Prostate gland (tissue), 2 donors: ENCODE measurements around the gene ST7. TPM values are rescaled to one million over a fixed set of nuclear protein-coding genes. Genes with fewer than 3 reads are reported as not detected.

ENCODE experiments used
- DNase-seq: peaks from one replicate; pipeline ENCODE4 v3.0.0-alpha.2; 2019; ENCODE audit warnings: low spot score
- H3K27ac ChIP-seq, 2 donors: fragments of 200-600 bp; sonication (generic); 2 replicates each; pipeline ENCODE4 v1.5.1; 2017 to 2019
- H3K27me3 ChIP-seq: fragments of 200-600 bp; sonication (generic); replicated peaks from 2 replicates; pipeline ENCODE4 v1.5.1; 2019; ENCODE audit not compliant: insufficient read depth
- H3K36me3 ChIP-seq, 2 donors: fragments of 200-600 bp; sonication (generic); 1 replicate in 1 of 2; 2 replicates in 1 of 2; pipeline versions ENCODE4 v1.5.1 to v1.8.1; 2017 to 2019
- H3K4me1 ChIP-seq: fragments of 200-600 bp; sonication (generic); replicated peaks from 2 replicates; pipeline ENCODE4 v1.5.1; 2019
- H3K4me3 ChIP-seq, 2 donors: fragments of 200-600 bp; sonication (generic); 2 replicates each; pipeline ENCODE4 v1.5.1; 2017 to 2019
- H3K9me3 ChIP-seq: fragments of 200-600 bp; sonication (generic); 2 replicates; pipeline ENCODE4 v1.5.1; 2017
- POLR2A ChIP-seq: fragments of 450-650 bp; IDR thresholded peaks from one replicate; pipeline ENCODE4 v1.6.1; 2016; ENCODE audit warnings: antibody characterized with exemption, mild to moderate bottlenecking
- POLR2AphosphoS5 ChIP-seq: sonication (generic); formaldehyde crosslinking; IDR thresholded peaks from one replicate; pipeline ENCODE4 v1.6.1; 2017; ENCODE audit warnings: antibody characterized with exemption
- WGBS: methylation state at CpG from one replicate; pipeline ENCODE4 v1.1.5; 2018; 5-methylcytosine and 5-hydroxymethylcytosine counted together
- intact Hi-C: fragments of 100-400 bp; cut with DNase I; formaldehyde crosslinking; loops from one replicate; pipeline ENCODE4 v1.14.2; 2022
- total RNA-seq, 2 donors: library from RNA; depleted of rRNA; stranded (reverse); fragments of >200 nt; gene quantifications; one replicate each; pipeline ENCODE4 v1.1.0, GENCODE V29; 2016
- TF ChIP-seq, protein P1 (sequence below), 4 experiments: fragments of 200-600 bp in 2 of 4; fragments of 450-650 bp in 2 of 4; sonication (generic) in 2 of 4; IDR thresholded peaks; 1 replicate in 3 of 4; 2 replicates in 1 of 4; pipeline ENCODE4 v1.5.1; 2016 to 2019; ENCODE audit warnings: antibody characterized with exemption in 4 of 4, mild to moderate bottlenecking in 2 of 4, moderate library complexity in 2 of 4

The ST7 gene
- total RNA-seq, 2 donors from 2014 or later: 18.7 to 27.5 TPM

- Histone ChIP-seq H3K27ac (no peak overlapping the region), H3K4me1 (no peaks in the 10 kb centered on the region), H3K4me3 (no peak overlapping the region), H3K9me3 (no peaks in the 10 kb centered on the region), H3K27me3 (no peaks in the 10 kb centered on the region), H3K36me3 (no peaks in the 10 kb centered on the region)
- intact Hi-C loops: no loop called here
- no peak for DNase-seq
- no peak for TF ChIP-seq POLR2A
- TF ChIP-seq, protein P1, sequence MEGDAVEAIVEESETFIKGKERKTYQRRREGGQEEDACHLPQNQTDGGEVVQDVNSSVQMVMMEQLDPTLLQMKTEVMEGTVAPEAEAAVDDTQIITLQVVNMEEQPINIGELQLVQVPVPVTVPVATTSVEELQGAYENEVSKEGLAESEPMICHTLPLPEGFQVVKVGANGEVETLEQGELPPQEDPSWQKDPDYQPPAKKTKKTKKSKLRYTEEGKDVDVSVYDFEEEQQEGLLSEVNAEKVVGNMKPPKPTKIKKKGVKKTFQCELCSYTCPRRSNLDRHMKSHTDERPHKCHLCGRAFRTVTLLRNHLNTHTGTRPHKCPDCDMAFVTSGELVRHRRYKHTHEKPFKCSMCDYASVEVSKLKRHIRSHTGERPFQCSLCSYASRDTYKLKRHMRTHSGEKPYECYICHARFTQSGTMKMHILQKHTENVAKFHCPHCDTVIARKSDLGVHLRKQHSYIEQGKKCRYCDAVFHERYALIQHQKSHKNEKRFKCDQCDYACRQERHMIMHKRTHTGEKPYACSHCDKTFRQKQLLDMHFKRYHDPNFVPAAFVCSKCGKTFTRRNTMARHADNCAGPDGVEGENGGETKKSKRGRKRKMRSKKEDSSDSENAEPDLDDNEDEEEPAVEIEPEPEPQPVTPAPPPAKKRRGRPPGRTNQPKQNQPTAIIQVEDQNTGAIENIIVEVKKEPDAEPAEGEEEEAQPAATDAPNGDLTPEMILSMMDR (IDR thresholded peaks at IDR 0.05): no peak
- TF ChIP-seq POLR2AphosphoS5: no peak
Observed at GRCh38 chr7:116963234-116963633, 9.9 kb downstream of the ST7 start.

DNA sequence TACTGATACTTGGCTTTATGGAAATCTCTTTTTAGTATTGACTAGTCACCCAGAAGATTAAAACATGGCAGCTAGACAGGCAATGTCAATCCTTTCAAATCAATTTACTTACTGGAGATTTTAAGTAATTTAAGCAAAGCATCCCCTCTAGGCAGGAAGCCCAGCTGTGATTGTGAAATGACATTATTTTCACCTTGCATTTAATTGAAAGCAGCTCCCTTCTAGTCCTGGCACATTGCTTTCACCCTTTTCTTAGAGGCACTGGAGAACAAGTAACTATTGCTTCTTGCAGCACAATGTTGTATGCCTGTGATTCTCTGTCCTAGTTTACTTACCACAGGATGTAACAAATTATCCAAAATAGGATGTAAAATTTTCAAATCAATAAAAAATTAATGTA, 13.3 kb downstream of the ST7 start:
- no peaks in the 10 kb centered on the region for H3K27me3 ChIP-seq
- no peak overlapping the region for H3K4me3 ChIP-seq
- intact Hi-C loops: no loop called here
- H3K27ac ChIP-seq: no peak overlapping the region
- H3K36me3 ChIP-seq: no peaks in the 10 kb centered on the region
- DNase-seq: no peak
- TF ChIP-seq POLR2A: no peak
- TF ChIP-seq POLR2AphosphoS5: no peak
- TF ChIP-seq, protein P1 (IDR thresholded peaks at IDR 0.05): no peak
- no peaks in the 10 kb centered on the region for H3K4me1 ChIP-seq
- H3K9me3 ChIP-seq: no peaks in the 10 kb centered on the region

GRCh38 chr7:116967254-116967922, 14.1 kb downstream of the ST7 start:
- TF ChIP-seq POLR2AphosphoS5: no peak
- TF ChIP-seq, protein P1 (IDR thresholded peaks at IDR 0.05): no peak
- intact Hi-C loops: no loop called here
- no peaks in the 10 kb centered on the region for H3K27me3 ChIP-seq
- H3K27ac ChIP-seq: no peak overlapping the region
- WGBS: 100% methylated on average over 5 of the region's 5 CpGs
- no peaks in the 10 kb centered on the region for H3K4me1 ChIP-seq
- no peaks in the 10 kb centered on the region for H3K36me3 ChIP-seq
- no peaks in the 10 kb centered on the region for H3K9me3 ChIP-seq
- DNase-seq: no peak
- H3K4me3 ChIP-seq: no peak overlapping the region

DNA sequence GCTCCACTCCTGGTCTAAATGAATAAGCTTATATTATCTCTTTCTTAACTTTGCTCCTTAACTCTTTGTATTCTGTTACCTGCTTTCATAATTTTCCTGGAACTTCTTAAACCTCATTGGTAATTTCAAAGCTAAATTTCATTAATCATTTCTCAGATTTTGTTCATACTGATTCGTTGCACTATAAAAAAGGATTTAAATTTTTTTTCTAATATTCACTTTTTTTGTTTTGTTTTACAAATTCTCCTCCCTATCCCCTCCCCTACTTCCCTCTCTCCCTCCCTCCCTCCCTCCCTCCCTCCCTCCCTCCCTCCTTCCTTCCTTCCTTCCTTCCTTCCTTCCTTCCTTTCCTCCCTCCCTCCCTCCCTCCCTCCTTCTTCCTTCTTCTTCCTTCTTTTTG, 14.7 kb downstream of the ST7 start:
- Histone ChIP-seq H3K27me3 (no peaks in the 10 kb centered on the region), H3K36me3 (no peaks in the 10 kb centered on the region), H3K4me1 (no peaks in the 10 kb centered on the region), H3K27ac (no peak overlapping the region), H3K4me3 (no peak overlapping the region), H3K9me3 (no peaks in the 10 kb centered on the region)
- DNase-seq: no peak
- intact Hi-C loops: no loop called here
- no peak for TF ChIP-seq POLR2AphosphoS5
- TF ChIP-seq POLR2A: no peak
- 100% methylated on average over 1 of the region's 1 CpG for WGBS

- no peaks in the 10 kb centered on the region for H3K27me3 ChIP-seq
- no peaks in the 10 kb centered on the region for H3K4me1 ChIP-seq
- H3K27ac ChIP-seq: no peak overlapping the region
- intact Hi-C loops: no loop called here
- no peak overlapping the region for H3K4me3 ChIP-seq
- TF ChIP-seq POLR2AphosphoS5: no peak
- TF ChIP-seq POLR2A: no peak
- TF ChIP-seq, protein P1 (IDR thresholded peaks at IDR 0.05): no peak
- no peaks in the 10 kb centered on the region for H3K36me3 ChIP-seq
- H3K9me3 ChIP-seq: no peaks in the 10 kb centered on the region
- DNase-seq: no peak
Observed at GRCh38 chr7:116968631-116969030, 15.3 kb downstream of the ST7 start.
